ENCODE data around the gene MRTFB.
A peak's percentile ranks its signal among the peaks of the same experiment; 100 is the strongest.
"Not testable (repeated sequence)": the region's sequence is repeated elsewhere in the genome, so short reads cannot be mapped to it uniquely, and the experiment has no call there.

Gene MRTFB, protein sequence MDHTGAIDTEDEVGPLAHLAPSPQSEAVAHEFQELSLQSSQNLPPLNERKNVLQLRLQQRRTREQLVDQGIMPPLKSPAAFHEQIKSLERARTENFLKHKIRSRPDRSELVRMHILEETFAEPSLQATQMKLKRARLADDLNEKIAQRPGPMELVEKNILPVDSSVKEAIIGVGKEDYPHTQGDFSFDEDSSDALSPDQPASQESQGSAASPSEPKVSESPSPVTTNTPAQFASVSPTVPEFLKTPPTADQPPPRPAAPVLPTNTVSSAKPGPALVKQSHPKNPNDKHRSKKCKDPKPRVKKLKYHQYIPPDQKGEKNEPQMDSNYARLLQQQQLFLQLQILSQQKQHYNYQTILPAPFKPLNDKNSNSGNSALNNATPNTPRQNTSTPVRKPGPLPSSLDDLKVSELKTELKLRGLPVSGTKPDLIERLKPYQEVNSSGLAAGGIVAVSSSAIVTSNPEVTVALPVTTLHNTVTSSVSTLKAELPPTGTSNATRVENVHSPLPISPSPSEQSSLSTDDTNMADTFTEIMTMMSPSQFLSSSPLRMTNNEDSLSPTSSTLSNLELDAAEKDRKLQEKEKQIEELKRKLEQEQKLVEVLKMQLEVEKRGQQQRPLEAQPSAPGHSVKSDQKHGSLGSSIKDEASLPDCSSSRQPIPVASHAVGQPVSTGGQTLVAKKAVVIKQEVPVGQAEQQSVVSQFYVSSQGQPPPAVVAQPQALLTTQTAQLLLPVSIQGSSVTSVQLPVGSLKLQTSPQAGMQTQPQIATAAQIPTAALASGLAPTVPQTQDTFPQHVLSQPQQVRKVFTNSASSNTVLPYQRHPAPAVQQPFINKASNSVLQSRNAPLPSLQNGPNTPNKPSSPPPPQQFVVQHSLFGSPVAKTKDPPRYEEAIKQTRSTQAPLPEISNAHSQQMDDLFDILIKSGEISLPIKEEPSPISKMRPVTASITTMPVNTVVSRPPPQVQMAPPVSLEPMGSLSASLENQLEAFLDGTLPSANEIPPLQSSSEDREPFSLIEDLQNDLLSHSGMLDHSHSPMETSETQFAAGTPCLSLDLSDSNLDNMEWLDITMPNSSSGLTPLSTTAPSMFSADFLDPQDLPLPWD

GRCh38 chr16:14070877-14071575 is at the start of gene MRTFB:
MRTFB (plus strand) TSS chr16:14071319; CDS start chr16:14140607, 69,288 bp downstream.
- peak; percentile 62 to 72 for DNase-seq (ENCODE audit: low read depth in 2 of 2)

DNA sequence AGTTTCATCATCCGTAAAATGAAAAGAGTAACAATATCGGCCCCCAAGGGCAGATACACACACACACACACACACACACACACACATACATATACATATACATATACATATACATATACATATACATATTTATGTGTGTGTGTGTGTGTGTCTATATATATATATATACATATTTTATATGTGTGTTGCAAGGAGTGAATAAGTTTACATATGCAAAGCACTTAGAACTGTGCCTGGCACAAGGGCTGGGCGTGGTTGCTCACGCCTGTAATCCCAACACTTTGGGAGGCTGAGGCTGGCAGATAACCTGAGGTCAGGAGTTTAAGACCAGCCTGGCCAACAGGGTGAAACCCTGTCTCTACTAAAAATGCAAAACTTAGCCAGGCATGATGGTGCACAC is 47.6 kb upstream of the MRTFB start:
- not testable (repeated sequence) for DNase-seq (ENCODE audit: low read depth in 2 of 2)

GRCh38 chr16:14024283-14024682 is 46.8 kb upstream of the MRTFB start:
- DNase-seq (ENCODE audit: low read depth in 2 of 2), result no peak

GRCh38 chr16:14026572-14027285 is 44.4 kb upstream of the MRTFB start:
- no peak for DNase-seq (ENCODE audit: low read depth in 2 of 2)

- no peak for DNase-seq (ENCODE audit: low read depth in 2 of 2)
Observed at GRCh38 chr16:14028202-14028601, 42.9 kb upstream of the MRTFB start.

DNA sequence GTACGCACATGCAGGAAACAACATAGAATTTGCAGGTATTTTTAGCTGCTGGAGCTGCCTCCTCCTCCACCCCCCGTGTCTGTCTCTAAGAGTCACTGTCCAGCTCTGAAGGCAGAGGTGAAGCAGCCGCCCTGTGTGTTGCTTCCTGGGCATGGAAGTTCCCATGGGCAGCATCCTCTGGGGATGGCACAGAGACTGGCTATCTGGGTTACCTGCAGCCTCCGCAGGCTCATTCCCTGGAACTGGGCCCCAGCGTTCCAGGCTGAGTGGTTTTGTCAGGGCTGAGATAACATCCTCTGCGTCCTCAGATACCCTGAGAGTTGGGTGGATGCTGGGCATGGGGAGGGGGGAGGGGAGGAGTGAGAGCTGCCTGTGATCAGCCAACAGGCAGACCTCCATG is 41.5 kb upstream of the MRTFB start:
- no peak for DNase-seq (ENCODE audit: low read depth in 2 of 2)

DNA sequence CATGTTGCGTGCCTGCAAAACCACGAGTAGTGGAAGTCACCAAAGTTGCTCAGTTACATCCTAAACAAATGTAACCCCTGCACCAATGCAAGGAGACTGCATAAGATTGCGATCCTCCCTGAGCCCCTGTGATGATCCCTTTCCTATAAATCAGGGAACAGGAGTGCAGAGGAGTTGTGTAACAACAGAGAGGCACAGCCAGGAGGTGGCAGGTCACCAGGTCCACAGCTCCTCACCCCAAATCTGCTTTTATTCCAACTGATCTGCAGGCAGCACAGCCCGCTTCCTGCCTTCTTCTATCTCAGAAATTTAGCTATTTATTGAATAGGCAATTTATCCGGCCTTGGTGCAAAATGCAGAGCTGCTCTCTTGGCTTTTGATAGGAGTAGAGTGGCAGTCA is 36.0 kb upstream of the MRTFB start:
- DNase-seq (ENCODE audit: low read depth in 2 of 2), result no peak

- no peak for DNase-seq (ENCODE audit: low read depth in 2 of 2)
Observed at GRCh38 chr16:14036889-14037288, 34.2 kb upstream of the MRTFB start.

GRCh38 chr16:14037960-14038359 is 33.2 kb upstream of the MRTFB start:
- DNase-seq (ENCODE audit: low read depth in 2 of 2), result no peak

GRCh38 chr16:14041164-14041563 is 30.0 kb upstream of the MRTFB start:
- DNase-seq (ENCODE audit: low read depth in 2 of 2), result no peak

GRCh38 chr16:14042706-14043105 is 28.4 kb upstream of the MRTFB start:
- DNase-seq (ENCODE audit: low read depth in 2 of 2), result no peak

DNA sequence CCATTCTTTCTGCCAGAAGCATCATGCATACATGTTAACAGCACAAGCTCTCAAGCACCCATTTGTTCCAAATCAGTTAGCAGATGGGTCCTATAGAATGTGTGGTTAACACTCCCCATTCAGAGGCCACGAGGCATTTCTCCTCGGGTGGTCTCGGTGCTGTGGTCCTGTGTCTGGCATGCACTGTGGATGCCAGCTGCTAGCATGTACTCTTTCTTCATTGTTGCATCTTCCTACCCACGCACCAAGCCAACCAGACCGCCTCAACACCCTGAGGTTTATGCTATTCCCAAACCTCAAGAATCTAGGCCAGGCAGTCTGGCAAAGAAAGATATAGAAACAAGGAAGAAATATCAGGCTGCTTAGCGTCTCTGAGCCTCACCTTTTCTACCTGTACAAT is 27.8 kb upstream of the MRTFB start:
- no peak for DNase-seq (ENCODE audit: low read depth in 2 of 2)

GRCh38 chr16:14043793-14044192 is 27.3 kb upstream of the MRTFB start:
- no peak for DNase-seq (ENCODE audit: low read depth in 2 of 2)

- DNase-seq (ENCODE audit: low read depth in 2 of 2), result not testable (repeated sequence)
Observed at GRCh38 chr16:14047121-14047859, 23.8 kb upstream of the MRTFB start.

DNA sequence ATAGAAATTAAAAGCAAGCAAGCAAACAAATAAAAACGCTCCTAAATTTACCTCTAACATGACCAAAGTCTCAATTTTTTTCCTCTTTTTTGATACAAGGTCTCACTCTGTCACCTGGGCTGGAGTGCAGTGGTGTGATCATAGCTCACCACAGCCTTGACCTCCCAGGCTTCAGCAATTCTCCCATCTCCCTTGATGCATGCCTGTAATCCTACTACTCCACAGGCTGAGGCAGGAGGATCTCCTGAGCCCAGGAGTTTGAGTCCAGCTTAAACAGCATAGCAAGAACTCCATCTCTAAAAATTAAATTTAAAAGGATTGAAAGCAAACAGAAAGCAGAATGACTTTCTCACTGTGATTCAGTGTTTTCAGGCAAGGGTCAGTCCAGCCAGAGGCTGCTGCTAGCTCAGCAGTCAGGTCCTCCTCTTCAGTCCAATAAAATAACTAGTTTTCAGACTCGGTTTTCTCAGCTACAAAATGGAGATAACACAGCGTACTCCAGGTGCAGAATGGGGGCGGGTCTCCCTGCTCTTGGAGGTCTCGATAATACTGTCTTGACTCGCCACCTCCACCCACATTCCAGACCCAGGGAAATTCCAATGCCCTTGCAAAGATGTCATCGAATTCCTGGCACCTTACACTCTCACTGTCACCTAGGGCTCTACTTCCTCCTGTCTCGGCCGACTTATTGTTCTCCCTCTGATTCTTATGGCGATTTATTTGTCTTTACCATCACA is 20.7 kb upstream of the MRTFB start:
- DNase-seq (ENCODE audit: low read depth in 2 of 2), result no peak

- no peak for DNase-seq (ENCODE audit: low read depth in 2 of 2)
Observed at GRCh38 chr16:14051103-14051729, 19.9 kb upstream of the MRTFB start.

DNA sequence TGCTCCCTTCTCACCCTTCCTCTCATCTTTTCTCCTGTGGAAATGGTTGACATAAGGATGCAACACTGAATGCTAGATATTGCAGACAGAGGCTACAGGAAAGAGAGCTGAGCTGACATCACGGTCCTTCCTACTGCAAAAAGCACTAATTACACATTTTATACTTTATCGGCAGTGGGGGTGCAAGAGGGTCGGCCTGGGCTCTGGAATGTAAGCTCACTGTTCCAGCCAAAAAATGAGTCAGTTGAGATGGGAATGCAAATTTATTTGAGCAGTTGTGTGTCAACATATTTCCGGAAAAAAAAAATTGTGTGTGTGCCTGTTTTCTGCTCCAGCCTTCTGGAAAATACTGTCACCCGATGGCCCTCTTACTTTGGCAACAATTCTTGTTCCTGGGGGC is 14.1 kb upstream of the MRTFB start:
- DNase-seq (ENCODE audit: low read depth in 2 of 2), result no peak

DNA sequence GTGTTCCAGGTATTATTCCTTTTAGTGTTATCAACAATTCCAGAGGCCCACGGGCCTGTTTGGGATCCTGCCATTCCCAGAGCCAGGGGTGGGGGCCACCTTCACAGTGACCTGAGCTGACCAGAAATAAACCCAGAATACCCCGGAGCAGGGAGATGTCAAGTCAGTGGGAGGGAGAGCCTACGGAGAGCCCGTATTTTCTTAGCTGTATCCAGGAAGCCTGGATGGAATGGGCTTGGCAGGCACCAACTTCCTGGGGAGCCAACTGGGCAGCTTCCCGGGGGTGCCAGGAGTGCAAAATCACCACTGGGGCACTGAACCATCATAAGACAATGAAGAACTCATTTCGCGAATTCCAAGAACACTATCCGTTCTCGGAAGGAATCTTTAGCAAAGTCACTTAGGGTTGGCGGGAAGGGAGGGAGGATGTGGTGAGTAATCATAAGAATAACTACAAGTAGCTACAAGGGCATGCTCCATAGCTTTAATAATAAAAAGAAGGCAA is 13.2 kb upstream of the MRTFB start:
- DNase-seq (ENCODE audit: low read depth in 2 of 2), result no peak

DNA sequence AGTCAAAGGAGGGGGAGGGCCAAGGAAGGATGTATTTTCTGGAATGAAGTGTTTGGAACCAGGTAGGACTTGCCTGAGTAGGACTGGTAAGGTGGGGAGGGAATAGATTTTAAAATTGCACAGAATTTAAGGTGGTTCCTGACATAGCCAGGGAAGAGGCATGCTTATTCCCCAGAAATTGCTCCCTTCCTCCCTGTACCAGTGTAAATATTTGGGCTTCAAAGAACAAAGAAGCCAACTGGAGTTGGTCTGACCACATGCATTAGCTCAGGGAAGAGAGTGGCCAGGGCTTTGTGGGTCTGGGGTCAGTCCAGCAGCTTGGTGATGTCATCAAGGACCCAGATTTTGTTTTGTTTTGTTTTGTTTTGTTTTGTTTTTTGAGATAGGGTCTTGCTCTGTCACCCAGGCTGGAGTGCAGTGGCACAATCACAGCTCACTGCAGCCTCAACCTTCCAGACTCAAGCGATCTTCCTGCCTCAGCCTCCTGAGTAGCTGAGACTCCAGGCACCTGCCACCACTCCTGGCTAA is 9.3 kb upstream of the MRTFB start:
- DNase-seq (ENCODE audit: low read depth in 2 of 2), result no peak
